ENCODE measurements around the gene DDIT4L. TPM values are rescaled to one million over a fixed set of nuclear protein-coding genes. Genes with fewer than 3 reads are reported as not detected.
A peak's percentile ranks its signal among the peaks of the same experiment; 100 is the strongest.

Gene DDIT4L, protein sequence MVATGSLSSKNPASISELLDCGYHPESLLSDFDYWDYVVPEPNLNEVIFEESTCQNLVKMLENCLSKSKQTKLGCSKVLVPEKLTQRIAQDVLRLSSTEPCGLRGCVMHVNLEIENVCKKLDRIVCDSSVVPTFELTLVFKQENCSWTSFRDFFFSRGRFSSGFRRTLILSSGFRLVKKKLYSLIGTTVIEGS
- total RNA-seq: 0.20 to 0.38 TPM in 2 of 3 replicates, not detected in the other
- long read RNA-seq, partial matches to known transcripts: 0 of 1 reads
- long read RNA-seq, other reads (novel, unspliced or antisense): 0 of 1 reads

DNA sequence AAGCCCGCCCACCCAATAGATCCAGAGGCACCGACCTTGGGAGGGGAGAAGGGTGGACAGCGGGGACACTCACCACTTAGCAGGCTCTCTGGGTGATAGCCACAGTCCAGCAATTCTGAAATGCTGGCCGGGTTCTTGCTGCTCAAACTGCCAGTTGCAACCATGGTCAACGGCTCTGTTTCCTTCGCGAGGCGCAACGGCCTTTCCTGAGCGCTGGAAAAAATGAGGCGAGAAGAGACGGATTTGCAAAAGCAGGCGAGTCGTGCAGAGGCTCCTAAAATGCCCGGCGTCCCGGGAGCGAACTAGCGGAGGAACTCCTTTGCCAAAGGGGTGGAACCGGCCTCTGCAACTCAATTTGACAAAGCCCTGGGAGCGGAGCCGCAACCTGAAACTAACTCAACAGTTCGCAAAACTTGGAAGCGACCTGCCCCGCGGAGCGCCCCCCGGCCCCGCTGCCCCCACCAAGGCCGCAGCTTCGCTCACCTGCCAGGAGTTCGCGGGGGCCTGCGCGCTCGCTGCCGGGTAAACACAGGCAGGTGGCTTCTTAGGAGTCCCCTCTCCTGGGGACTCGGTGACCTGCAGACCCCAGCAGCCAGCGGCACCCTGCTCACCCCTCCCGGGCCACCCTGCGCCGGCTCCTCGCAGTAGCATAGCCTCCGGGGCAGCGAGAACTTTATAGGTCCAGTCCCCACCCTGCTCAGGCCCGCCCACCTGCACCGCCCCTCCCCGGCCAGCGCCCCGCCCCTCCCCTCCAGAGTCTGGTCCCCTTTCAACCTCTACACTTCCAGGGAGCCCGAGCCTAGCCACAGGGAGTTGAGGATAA is at the start of gene DDIT4L:
Gene DDIT4L (minus strand): TSS at position 649 of the 823 bp plus-strand sequence. CDS start 485 bp downstream, at position 164.
- H3K9me3 Mint-ChIP-seq (ENCODE audit: low read depth): no peaks in the 10 kb centered on the region
- no peak for DNase-seq (ENCODE audit: low spot score)
- H3K4me1 Mint-ChIP-seq (ENCODE audit: low read depth): peaks cover 15% of the 10 kb centered on the region
- TF ChIP-seq, protein P1, sequence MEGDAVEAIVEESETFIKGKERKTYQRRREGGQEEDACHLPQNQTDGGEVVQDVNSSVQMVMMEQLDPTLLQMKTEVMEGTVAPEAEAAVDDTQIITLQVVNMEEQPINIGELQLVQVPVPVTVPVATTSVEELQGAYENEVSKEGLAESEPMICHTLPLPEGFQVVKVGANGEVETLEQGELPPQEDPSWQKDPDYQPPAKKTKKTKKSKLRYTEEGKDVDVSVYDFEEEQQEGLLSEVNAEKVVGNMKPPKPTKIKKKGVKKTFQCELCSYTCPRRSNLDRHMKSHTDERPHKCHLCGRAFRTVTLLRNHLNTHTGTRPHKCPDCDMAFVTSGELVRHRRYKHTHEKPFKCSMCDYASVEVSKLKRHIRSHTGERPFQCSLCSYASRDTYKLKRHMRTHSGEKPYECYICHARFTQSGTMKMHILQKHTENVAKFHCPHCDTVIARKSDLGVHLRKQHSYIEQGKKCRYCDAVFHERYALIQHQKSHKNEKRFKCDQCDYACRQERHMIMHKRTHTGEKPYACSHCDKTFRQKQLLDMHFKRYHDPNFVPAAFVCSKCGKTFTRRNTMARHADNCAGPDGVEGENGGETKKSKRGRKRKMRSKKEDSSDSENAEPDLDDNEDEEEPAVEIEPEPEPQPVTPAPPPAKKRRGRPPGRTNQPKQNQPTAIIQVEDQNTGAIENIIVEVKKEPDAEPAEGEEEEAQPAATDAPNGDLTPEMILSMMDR (IDR thresholded peaks at IDR 0.05): no peak
- no peaks in the 10 kb centered on the region for H3K36me3 Mint-ChIP-seq (ENCODE audit: low read depth)
- peaks cover 13% of the 10 kb centered on the region for H3K27me3 Mint-ChIP-seq (ENCODE audit: low read depth)
- no peak within 1 kb of the TSS for H3K27ac Mint-ChIP-seq (ENCODE audit: unreplicated experiment)
- peak within 1 kb of the TSS; percentile 76 for H3K4me3 Mint-ChIP-seq (ENCODE audit: unreplicated experiment)

DNA sequence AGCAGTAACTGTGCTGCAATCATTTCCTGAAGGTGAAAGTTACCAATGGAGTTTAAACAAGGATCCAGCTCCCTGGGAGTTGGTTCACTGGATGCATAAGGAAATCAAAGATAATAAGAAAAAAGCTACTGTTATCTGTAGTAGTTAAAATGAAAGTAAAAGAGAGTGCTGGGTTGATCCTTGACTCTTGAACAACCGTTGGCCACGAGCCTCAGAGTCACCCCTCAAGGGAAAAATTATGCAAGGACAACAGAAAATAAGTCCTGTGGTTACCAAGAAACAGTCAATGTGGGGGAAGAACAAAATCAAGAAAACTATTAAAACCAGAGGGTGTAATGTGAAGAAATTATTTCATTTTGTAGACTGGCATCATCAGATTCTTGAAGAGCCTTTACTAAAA is 49.7 kb upstream of the DDIT4L start:
- TF ChIP-seq, protein P1 (IDR thresholded peaks at IDR 0.05): no peak
- Mint-ChIP-seq H3K27ac (ENCODE audit: unreplicated experiment) (no peak overlapping the region), H3K9me3 (ENCODE audit: low read depth) (peaks cover 3% of the 10 kb centered on the region), H3K4me3 (ENCODE audit: unreplicated experiment) (no peak overlapping the region), H3K36me3 (ENCODE audit: low read depth) (no peaks in the 10 kb centered on the region), H3K27me3 (ENCODE audit: low read depth) (no peaks in the 10 kb centered on the region), H3K4me1 (ENCODE audit: low read depth) (no peaks in the 10 kb centered on the region)
- DNase-seq (ENCODE audit: low spot score): no peak

DNA sequence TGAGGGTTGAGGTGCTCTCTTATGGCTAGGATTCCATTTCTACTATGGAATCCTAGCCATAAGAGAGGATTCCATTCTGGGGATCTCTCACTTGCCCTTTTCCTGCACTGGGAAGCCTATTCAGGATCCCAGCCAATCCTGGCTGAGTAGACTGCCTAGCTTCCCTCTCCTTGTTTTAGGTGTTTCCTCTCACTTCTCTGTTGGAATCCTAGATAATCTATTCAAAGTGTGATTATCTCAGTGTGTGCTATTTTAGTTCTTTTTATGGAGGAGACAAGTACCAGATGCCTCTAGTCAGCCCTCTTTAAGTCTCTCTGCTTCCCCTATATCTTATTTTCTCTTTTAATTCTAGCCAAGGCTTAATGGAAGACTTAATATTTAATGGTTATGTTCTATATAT is 34.5 kb upstream of the DDIT4L start:
- Mint-ChIP-seq H3K4me1 (ENCODE audit: low read depth) (no peaks in the 10 kb centered on the region), H3K27me3 (ENCODE audit: low read depth) (no peaks in the 10 kb centered on the region), H3K27ac (ENCODE audit: unreplicated experiment) (no peak overlapping the region), H3K4me3 (ENCODE audit: unreplicated experiment) (no peak overlapping the region), H3K36me3 (ENCODE audit: low read depth) (no peaks in the 10 kb centered on the region), H3K9me3 (ENCODE audit: low read depth) (peaks cover 32% of the 10 kb centered on the region)
- no peak for DNase-seq (ENCODE audit: low spot score)
- TF ChIP-seq, protein P1 (IDR thresholded peaks at IDR 0.05): no peak

DNA sequence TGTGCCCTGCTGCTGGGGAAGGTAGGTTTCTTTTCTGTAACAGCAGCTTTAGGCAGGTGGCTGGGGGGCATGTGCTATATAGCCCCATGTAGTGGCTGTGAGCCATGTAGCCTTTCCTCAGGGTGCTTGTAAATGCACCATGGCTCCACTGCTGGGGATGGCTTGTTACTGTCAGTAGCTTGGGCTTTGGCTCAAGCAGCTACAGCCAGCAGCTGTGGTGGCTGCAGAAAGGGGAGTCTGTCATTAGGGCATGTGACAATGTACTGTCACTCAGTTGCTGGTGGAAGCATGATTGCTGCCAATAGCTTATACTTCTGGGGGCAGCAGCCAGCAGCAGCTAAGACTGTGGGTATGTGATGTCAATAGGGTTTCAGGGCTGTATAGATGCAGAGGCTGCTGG is 33.9 kb upstream of the DDIT4L start:
- Mint-ChIP-seq H3K9me3 (ENCODE audit: low read depth) (peaks cover 32% of the 10 kb centered on the region), H3K36me3 (ENCODE audit: low read depth) (no peaks in the 10 kb centered on the region), H3K4me1 (ENCODE audit: low read depth) (no peaks in the 10 kb centered on the region), H3K27me3 (ENCODE audit: low read depth) (no peaks in the 10 kb centered on the region), H3K4me3 (ENCODE audit: unreplicated experiment) (no peak overlapping the region), H3K27ac (ENCODE audit: unreplicated experiment) (no peak overlapping the region)
- no peak for DNase-seq (ENCODE audit: low spot score)
- TF ChIP-seq, protein P1 (IDR thresholded peaks at IDR 0.05): no peak

DNA sequence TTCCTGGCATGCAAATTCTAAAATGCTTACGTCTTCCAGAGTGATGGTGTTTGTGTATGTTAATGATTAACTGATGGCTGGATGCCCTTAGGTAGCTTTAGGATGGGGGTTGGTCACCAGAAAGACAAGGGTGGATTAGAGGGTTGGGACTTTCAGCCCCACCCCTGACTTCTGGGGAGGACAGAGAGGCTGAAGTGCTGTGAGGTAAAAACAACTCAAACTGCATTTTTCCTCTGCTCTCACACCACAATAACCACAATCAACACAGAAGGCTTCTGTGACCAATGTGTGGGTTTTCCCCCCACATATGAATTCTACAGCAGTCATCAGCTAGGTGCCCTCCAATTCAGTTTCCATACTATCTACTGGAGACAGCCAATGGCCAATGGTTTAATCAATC is 18.7 kb upstream of the DDIT4L start:
- H3K27ac Mint-ChIP-seq (ENCODE audit: unreplicated experiment): no peak overlapping the region

More for the DNA sequence above, 18.7 kb upstream of the DDIT4L start:
- Mint-ChIP-seq H3K27me3 (ENCODE audit: low read depth) (peaks cover 8% of the 10 kb centered on the region), H3K4me3 (ENCODE audit: unreplicated experiment) (no peak overlapping the region), H3K9me3 (ENCODE audit: low read depth) (no peaks in the 10 kb centered on the region), H3K4me1 (ENCODE audit: low read depth) (no peaks in the 10 kb centered on the region), H3K36me3 (ENCODE audit: low read depth) (no peaks in the 10 kb centered on the region)
- TF ChIP-seq, protein P1 (IDR thresholded peaks at IDR 0.05): no peak
- no peak for DNase-seq (ENCODE audit: low spot score)

Measured in chondrocyte (in vitro differentiated cells).